Skeletal muscle satellite cell (primary cell): Measurements from ENCODE around the gene SC5D.

Experiments used
- H3K27me3 ChIP-seq: 2 replicates; pipeline ENCODE4 v1.7.0; 2013; ENCODE audit warnings: low read length; ENCODE audit not compliant: control insufficient read depth, insufficient read depth
- H3K36me3 ChIP-seq: 2 replicates; pipeline ENCODE4 v1.7.0; 2013; ENCODE audit warnings: mild to moderate bottlenecking, control low read depth, low read length; ENCODE audit not compliant: insufficient read depth
- H3K4me1 ChIP-seq: 2 replicates; pipeline ENCODE4 v1.7.0; 2013; ENCODE audit warnings: low read length; ENCODE audit not compliant: control insufficient read depth, insufficient read depth
- H3K4me2 ChIP-seq: 2 replicates; pipeline ENCODE4 v1.7.0; 2013; ENCODE audit warnings: mild to moderate bottlenecking, low read length
- H3K4me3 ChIP-seq: 2 replicates; pipeline ENCODE4 v1.7.0; 2013; ENCODE audit warnings: low read length
- H3K9ac ChIP-seq: 2 replicates; pipeline ENCODE4 v1.7.0; 2013; ENCODE audit warnings: mild to moderate bottlenecking, low read depth, low read length, moderate library complexity
- H3K9me3 ChIP-seq: replicated peaks from 2 replicates; pipeline ENCODE4 v1.7.0; 2013; ENCODE audit warnings: mild to moderate bottlenecking, control low read depth, low read length

SC5D gene

DNA sequence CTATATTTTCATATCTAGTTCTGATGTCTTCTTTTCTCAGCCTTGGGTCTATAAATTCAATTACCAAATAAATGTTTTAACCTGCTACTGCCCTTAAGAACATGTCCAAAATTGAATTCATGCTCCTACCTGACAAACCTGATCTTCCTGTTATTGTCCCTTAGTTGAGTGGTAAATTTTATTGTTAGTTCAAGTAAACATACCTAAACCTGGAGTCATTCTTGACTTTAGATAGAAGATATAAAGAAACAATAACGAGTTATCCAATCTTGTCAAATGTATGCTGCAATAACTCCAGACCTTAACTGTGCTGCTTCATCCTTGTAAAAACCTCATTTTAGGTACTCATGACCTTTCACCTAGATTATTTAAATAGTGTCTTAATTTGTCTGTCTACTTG, 34.6 kb upstream of the SC5D start:
- Histone ChIP-seq H3K27me3 (no peaks in the 10 kb centered on the region), H3K4me3 (no peak overlapping the region), H3K9ac (no peak overlapping the region), H3K4me1 (no peaks in the 10 kb centered on the region), H3K9me3 (no peaks in the 10 kb centered on the region), H3K36me3 (no peaks in the 10 kb centered on the region), H3K4me2 (no peak overlapping the region)

DNA sequence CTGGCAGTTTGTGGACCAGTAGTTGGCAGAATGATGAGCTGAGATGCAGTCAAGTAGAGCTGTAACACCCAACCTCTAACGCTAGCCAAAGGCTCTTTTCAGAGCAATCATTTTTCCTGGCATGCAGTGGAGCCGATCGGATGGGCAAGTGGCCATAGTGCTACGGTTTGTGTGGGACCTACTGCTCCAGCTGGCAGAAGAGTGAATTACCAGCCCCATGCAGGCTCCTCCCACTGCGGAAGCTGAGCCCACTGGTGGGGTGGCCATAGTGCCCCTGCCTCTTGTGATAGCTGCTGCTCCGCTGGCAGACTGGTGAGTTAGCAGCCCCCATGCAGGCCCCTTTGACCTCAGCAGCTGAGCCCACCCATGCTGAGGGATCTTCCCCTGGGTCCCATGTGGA, 27.0 kb upstream of the SC5D start:
- H3K27me3 ChIP-seq: peaks cover 39% of the 10 kb centered on the region
- no peaks in the 10 kb centered on the region for H3K9me3 ChIP-seq
- H3K4me1 ChIP-seq: no peaks in the 10 kb centered on the region
- H3K9ac ChIP-seq: no peak overlapping the region
- no peak overlapping the region for H3K4me3 ChIP-seq
- no peaks in the 10 kb centered on the region for H3K36me3 ChIP-seq
- no peak overlapping the region for H3K4me2 ChIP-seq

DNA sequence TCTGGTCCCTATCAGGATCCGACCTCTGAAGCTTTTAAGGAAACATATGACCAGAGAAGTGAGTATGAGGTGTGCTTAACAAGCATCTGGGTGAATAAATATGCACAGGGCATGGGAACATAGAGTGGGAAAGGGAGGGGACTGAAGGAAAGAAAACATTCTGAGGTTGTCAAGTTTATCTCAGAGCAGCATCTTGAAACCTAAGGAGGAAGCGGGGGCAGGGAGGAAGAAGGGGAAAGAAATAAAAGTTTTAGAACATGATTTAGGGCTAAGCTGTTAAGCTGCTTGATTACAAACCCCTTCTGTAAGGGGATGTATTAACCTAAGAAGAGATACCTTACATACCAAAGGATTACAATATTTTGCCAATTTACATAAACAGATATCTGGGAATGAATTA, 24.0 kb upstream of the SC5D start:
- H3K9me3 ChIP-seq: no peaks in the 10 kb centered on the region
- H3K36me3 ChIP-seq: no peaks in the 10 kb centered on the region
- H3K4me3 ChIP-seq: no peak overlapping the region
- no peak overlapping the region for H3K9ac ChIP-seq
- H3K4me2 ChIP-seq: no peak overlapping the region
- peaks cover 49% of the 10 kb centered on the region for H3K27me3 ChIP-seq
- no peaks in the 10 kb centered on the region for H3K4me1 ChIP-seq

DNA sequence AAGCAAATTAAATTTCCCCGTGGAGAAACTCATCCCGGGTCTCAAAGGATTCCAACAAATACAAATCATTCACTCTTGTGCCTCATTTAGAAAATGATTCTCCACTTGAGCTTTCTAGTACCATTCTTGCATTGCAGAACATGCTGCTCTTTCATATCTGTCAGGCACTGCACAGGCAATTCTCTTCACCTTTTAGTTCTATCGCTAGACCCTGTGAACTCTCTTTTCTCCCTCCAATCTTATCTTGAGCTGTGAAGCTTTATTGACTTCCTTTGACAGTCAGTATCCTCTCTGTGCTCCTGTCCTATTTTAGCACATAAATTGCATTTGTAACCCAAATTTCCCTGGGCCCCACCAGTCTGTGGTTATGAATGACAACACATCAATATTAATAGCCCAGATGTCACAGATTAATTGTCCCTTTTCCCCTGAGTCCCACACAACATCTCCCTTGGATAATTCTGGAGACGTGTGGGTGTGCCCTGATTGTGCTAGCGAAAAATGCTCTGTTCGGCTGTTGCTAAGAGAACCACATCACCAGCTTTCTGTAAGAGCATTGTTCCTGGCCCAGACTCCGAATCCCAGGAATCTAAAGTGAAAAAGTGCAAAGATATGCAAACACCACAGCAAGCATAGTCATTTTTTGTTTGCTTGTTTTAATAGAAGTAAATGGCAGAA, 22.4 kb upstream of the SC5D start:
- Histone ChIP-seq H3K9me3 (no peaks in the 10 kb centered on the region), H3K9ac (no peak overlapping the region), H3K36me3 (no peaks in the 10 kb centered on the region), H3K4me3 (no peak overlapping the region), H3K4me2 (no peak overlapping the region), H3K27me3 (peaks cover 49% of the 10 kb centered on the region), H3K4me1 (no peaks in the 10 kb centered on the region)

GRCh38 chr11:121274332-121274991, 18.1 kb upstream of the SC5D start:
- Histone ChIP-seq H3K27me3 (peaks cover 19% of the 10 kb centered on the region), H3K36me3 (no peaks in the 10 kb centered on the region)

GRCh38 chr11:121281698-121282097, 10.9 kb upstream of the SC5D start:
- Histone ChIP-seq H3K9me3 (no peaks in the 10 kb centered on the region), H3K4me2 (no peak overlapping the region), H3K9ac (no peak overlapping the region), H3K36me3 (no peaks in the 10 kb centered on the region), H3K27me3 (peaks cover 34% of the 10 kb centered on the region), H3K4me1 (no peaks in the 10 kb centered on the region), H3K4me3 (no peak overlapping the region)

More at GRCh38 chr11:121274332-121274991, 18.1 kb upstream of the SC5D start:
- no peak overlapping the region for H3K4me3 ChIP-seq
- no peak overlapping the region for H3K9ac ChIP-seq
- no peaks in the 10 kb centered on the region for H3K4me1 ChIP-seq
- no peaks in the 10 kb centered on the region for H3K9me3 ChIP-seq
- no peak overlapping the region for H3K4me2 ChIP-seq

DNA sequence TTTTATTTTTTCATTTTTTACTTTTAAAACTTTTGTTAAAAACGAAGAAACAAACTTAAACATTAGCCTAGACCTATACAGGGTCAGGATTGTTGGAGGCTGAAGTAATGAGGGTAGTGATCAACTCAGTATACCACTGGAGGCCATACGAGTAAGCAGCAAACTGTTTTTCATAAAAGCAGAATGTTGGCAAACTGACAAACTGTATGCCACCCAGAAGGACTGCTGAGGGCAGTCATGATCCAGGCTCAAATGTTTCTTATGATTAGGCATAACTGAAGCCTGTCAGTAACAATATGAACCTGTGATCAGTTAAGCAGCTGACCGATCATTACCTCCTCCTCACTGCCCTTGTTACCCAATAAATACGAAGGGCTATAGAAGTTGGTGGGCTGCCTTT, 10.2 kb upstream of the SC5D start:
- no peaks in the 10 kb centered on the region for H3K36me3 ChIP-seq
- no peak overlapping the region for H3K4me2 ChIP-seq
- H3K4me1 ChIP-seq: no peaks in the 10 kb centered on the region
- H3K9me3 ChIP-seq: no peaks in the 10 kb centered on the region
- peaks cover 34% of the 10 kb centered on the region for H3K27me3 ChIP-seq
- no peak overlapping the region for H3K9ac ChIP-seq
- no peak overlapping the region for H3K4me3 ChIP-seq

DNA sequence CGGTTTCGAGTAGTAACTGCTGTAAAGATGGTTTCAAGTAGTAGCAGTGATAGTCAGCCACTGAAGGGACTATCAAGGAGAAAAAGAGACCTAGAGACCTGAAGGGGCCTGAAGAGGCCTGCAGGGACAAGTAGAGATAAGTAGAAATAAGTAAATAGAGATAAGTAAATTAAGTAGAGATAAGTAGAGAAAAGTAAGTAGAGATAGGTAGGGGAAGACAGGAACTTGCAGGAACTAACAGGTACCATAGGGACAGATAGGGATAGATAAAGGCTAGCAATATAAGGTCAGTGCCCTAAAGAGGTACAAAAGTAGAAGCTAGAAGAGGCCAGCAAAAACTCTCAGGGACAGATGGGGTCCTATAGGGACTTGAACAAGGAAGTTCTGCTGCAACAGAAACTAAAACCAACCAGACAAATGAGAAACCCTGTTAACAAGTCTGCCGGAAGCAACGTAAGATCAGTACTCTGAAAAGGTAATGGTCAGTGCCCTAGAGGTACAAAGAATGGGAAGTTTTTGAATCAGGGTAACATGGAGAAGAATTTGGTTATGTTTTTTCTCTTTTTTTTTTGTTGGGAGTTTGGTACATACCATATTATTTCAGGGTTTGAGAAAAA, 9.6 kb upstream of the SC5D start:
- no peaks in the 10 kb centered on the region for H3K9me3 ChIP-seq

GRCh38 chr11:121291319-121291718, 1.3 kb upstream of the SC5D start:
- Histone ChIP-seq H3K4me2 (no peak overlapping the region), H3K36me3 (no peaks in the 10 kb centered on the region), H3K9ac (no peak overlapping the region), H3K4me1 (peaks cover 21% of the 10 kb centered on the region), H3K9me3 (no peaks in the 10 kb centered on the region), H3K4me3 (no peak overlapping the region), H3K27me3 (peaks cover 4% of the 10 kb centered on the region)

More for the DNA sequence above, 9.6 kb upstream of the SC5D start:
- H3K4me1 ChIP-seq: no peaks in the 10 kb centered on the region
- H3K27me3 ChIP-seq: peaks cover 34% of the 10 kb centered on the region
- no peak overlapping the region for H3K9ac ChIP-seq
- no peak overlapping the region for H3K4me3 ChIP-seq
- H3K4me2 ChIP-seq: no peak overlapping the region
- H3K36me3 ChIP-seq: no peaks in the 10 kb centered on the region

- Histone ChIP-seq H3K36me3 (no peaks in the 10 kb centered on the region), H3K4me2 (peak overlapping the region; percentile 91), H3K4me3 (peak overlapping the region; percentile 77), H3K4me1 (peaks cover 21% of the 10 kb centered on the region), H3K27me3 (peaks cover 4% of the 10 kb centered on the region), H3K9me3 (no peaks in the 10 kb centered on the region), H3K9ac (peak overlapping the region; percentile 88)
Observed at GRCh38 chr11:121291896-121292494, 576 bp upstream of the SC5D start.

GRCh38 chr11:121293288-121293594, 670 bp downstream of the SC5D start:
- Histone ChIP-seq H3K4me2 (peak overlapping the region; percentile 91), H3K36me3 (no peaks in the 10 kb centered on the region), H3K4me3 (peak overlapping the region; percentile 77), H3K9me3 (no peaks in the 10 kb centered on the region), H3K9ac (peak overlapping the region; percentile 88), H3K27me3 (peaks cover 4% of the 10 kb centered on the region), H3K4me1 (peaks cover 21% of the 10 kb centered on the region)
